Tibial artery (tissue), 4 donors: Measurements from ENCODE around the gene PILRB.
"Not testable (repeated sequence)": the region's sequence is repeated elsewhere in the genome, so short reads cannot be mapped to it uniquely, and the experiment has no call there.

Source experiments
- DNase-seq, 2 donors: peaks; one replicate each; pipeline ENCODE4 v3.0.0-alpha.2; 2019
- H3K27ac ChIP-seq, 2 donors: fragments of 200-600 bp; sonication (generic) in 1 of 2; 1 replicate in 1 of 2; 2 replicates in 1 of 2; pipeline ENCODE4 v1.5.1; 2018 to 2019; ENCODE audit warnings: mild to moderate bottlenecking in 1 of 2
- H3K27me3 ChIP-seq, 2 donors: fragments of 200-600 bp; sonication (generic) in 1 of 2; one replicate each; pipeline versions ENCODE4 v1.5.1 to v1.6.0; 2016 to 2019
- H3K36me3 ChIP-seq, 3 donors: fragments of 200-600 bp; sonication (generic) in 2 of 3; one replicate each; pipeline ENCODE4 v1.5.1; 2016 to 2019; ENCODE audit warnings: mild to moderate bottlenecking in 2 of 3
- H3K4me1 ChIP-seq, 4 donors: fragments of 200-600 bp; sonication (generic) in 2 of 4; 1 replicate in 3 of 4; 2 replicates in 1 of 4; pipeline ENCODE4 v1.5.1; 2016 to 2019
- H3K4me3 ChIP-seq, 2 donors: fragments of 200-600 bp; sonication (generic) in 1 of 2; 1 replicate in 1 of 2; 2 replicates in 1 of 2; pipeline ENCODE4 v1.5.1; 2018 to 2019; ENCODE audit warnings: mild to moderate bottlenecking in 2 of 2
- H3K9me3 ChIP-seq, 3 donors: fragments of 200-600 bp; sonication (generic) in 1 of 3; one replicate each; pipeline ENCODE4 v1.5.1; 2016 to 2019
- intact Hi-C: fragments of 100-400 bp; cut with DNase I; formaldehyde crosslinking; loops from one replicate; pipeline ENCODE4 v1.15.0; 2023; ENCODE audit warnings: low total_unique reads
- TF ChIP-seq, protein P1 (sequence below), 2 experiments: fragments of 200-600 bp in 1 of 2; fragments of 450-650 bp in 1 of 2; IDR thresholded peaks; one replicate each; pipeline ENCODE4 v1.5.1; 2017 to 2019; ENCODE audit warnings: antibody characterized with exemption in 2 of 2, mild to moderate bottlenecking in 1 of 2, moderate library complexity in 1 of 2

PILRB gene

DNA sequence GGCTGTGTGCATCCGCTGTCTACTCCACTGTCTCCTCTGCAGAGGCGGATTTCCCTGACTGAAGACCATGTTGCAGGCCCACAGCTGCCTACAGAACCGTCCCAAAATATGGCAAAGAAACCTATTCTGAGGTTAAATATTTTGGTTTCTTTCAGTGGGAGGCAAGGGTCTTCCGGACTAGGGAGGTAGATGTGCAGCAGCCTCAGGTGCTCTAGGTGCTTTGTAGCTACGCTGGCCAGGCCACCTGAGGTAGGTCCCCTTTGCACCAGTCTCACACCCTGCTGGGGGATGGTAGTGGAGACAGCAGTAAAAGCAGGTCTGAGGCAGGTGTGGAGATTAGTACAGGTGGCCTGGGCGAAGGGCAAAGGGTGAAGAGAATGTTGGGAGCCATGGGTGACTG, 8.2 kb upstream of the PILRB start:
- Histone ChIP-seq H3K4me3 (no peak overlapping the region), H3K27me3 (no peaks in the 10 kb centered on the region), H3K36me3 (peaks cover 51 to 91% (median 82%) of the 10 kb centered on the region in 3 donors), H3K4me1 (peaks cover 0 to 2% (median 1%) of the 10 kb centered on the region in 4 donors), H3K27ac (no peak overlapping the region), H3K9me3 (no peaks in the 10 kb centered on the region)
- TF ChIP-seq, protein P1, sequence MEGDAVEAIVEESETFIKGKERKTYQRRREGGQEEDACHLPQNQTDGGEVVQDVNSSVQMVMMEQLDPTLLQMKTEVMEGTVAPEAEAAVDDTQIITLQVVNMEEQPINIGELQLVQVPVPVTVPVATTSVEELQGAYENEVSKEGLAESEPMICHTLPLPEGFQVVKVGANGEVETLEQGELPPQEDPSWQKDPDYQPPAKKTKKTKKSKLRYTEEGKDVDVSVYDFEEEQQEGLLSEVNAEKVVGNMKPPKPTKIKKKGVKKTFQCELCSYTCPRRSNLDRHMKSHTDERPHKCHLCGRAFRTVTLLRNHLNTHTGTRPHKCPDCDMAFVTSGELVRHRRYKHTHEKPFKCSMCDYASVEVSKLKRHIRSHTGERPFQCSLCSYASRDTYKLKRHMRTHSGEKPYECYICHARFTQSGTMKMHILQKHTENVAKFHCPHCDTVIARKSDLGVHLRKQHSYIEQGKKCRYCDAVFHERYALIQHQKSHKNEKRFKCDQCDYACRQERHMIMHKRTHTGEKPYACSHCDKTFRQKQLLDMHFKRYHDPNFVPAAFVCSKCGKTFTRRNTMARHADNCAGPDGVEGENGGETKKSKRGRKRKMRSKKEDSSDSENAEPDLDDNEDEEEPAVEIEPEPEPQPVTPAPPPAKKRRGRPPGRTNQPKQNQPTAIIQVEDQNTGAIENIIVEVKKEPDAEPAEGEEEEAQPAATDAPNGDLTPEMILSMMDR (IDR thresholded peaks at IDR 0.05), result no peak
- intact Hi-C loops, result no loop called here
- DNase-seq, result no peak

DNA sequence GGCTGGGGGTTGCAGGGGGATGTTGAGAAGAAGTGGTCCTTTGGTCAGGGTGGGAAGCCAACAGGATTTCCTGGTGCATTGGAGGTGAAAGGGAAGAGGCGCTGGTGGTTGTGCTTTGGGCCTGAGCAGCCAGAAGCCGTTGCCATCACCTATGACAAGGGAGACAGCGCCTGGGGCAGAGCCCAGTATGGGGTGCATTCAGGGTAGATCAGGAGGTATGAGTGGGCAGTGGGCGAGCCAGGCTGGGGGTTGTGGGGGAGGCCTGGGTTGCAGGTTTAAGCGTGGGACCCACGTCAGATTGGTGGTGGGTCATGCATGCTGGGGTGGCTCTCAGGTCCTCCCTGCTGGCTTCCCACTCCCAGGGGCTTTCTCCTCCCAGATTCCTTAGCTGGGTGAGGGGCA, 6.3 kb upstream of the PILRB start:
- no peaks in the 10 kb centered on the region for H3K9me3 ChIP-seq
- no peak overlapping the region for H3K27ac ChIP-seq
- no peak overlapping the region for H3K4me3 ChIP-seq
- no peak for DNase-seq
- intact Hi-C loops, result no loop called here
- TF ChIP-seq, protein P1 (IDR thresholded peaks at IDR 0.05), result no peak
- H3K27me3 ChIP-seq, result no peaks in the 10 kb centered on the region
- no peaks in the 10 kb centered on the region for H3K4me1 ChIP-seq
- peaks cover 68 to 98% (median 93%) of the 10 kb centered on the region in 3 donors for H3K36me3 ChIP-seq

DNA sequence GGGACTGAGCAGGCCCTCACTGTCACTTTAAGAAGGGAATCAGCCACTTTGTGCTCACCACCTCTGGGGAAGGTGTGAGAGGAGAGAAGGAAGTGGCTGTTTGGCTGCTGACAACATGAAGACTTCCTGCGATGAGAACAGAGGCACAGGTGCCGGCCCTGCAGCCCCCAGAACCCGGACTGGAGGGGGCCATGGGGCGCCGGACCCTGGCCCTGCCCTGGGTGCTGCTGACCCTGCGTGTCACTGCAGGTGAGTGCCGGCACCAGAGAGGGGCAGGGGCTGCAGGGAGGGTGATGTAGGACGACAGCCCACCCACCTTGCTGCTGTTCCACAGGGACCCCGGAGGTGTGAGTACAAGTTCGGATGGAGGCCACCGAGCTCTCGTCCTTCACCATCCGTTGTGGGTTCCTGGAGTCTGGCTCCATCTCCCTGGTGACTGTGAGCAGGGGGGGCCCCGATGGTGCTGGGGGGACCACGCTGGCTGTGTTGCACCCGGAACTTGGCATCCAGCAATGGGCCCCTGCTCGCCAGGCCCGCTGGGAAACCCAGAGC, 5.6 kb upstream of the PILRB start:
- H3K27me3 ChIP-seq, H3K9me3 ChIP-seq, intact Hi-C loops, H3K4me3 ChIP-seq, DNase-seq, H3K27ac ChIP-seq, H3K4me1 ChIP-seq: not testable (repeated sequence)
- H3K36me3 ChIP-seq, result peaks cover 68 to 98% (median 93%) of the 10 kb centered on the region in 3 donors

DNA sequence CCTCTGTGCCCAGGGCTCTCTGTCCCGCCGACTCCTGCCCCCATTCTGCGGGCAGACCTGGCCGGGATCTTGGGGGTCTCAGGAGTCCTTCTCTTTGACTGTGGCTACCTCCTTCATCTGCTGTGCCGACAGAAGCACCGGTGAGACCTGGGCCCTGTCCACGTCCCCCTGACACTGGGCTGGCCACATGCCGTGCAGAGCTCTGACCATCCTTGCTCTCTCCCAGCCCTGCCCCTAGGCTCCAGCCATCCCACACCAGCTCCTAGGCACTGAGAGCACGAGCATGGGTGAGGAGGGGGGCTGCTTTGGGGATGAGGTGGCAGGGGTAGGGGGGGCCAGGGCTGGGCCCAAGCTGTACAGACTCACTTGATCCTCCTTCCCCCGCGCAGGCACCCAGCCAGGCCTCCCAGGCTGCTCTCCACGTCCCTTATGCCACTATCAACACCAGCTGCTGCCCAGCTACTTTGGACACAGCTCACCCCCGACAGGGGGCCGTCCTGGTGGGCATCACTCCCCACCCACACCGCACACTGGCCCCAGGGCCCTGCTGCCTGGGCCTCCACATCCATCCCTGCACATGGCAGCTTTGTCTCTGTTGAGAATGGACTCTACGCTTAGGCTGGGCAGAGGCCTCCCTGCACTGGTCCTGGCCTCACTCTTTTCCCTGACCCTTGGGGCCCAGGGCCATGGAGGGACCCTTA, 4.8 kb upstream of the PILRB start:
- H3K27ac ChIP-seq, result no peak overlapping the region

DNA sequence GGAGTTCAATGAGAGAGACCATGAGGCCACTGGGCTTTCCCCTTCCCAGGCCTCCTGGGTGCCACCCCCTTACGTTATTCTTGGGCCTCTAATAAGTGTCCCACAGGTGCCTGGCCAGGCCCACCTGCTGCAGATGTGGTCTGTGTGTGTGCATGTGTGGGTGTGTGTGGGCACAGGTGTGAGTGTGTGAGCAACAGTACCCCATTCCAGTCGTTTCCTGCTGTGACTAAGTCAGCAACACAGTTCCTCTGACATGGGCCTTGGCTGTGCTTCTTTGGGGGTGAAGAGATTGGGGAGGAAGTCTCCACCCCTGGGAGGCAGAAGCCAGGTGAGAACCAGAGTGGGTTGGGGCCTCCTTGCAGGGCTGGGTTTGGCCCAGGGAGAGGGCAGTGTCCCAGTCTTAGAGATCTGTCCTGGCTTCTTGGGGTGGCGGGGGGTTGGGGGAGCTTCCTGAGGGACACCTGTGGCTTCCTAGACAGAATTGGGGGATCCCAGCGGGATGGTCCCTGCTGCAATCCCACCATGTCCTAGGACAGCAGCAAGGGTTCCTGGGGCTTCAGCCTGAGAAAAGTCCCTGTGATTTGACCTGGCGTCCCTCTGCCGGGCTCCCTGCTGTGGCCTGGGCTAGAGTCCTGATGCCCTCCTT, 4.1 kb upstream of the PILRB start:
- intact Hi-C loops, result no loop called here
- H3K27ac ChIP-seq, result no peak overlapping the region

More for the DNA sequence above, 4.8 kb upstream of the PILRB start:
- H3K27me3 ChIP-seq, result no peaks in the 10 kb centered on the region
- no peak overlapping the region for H3K4me3 ChIP-seq
- peaks cover 68 to 98% (median 93%) of the 10 kb centered on the region in 3 donors for H3K36me3 ChIP-seq
- no peaks in the 10 kb centered on the region for H3K4me1 ChIP-seq
- no peaks in the 10 kb centered on the region for H3K9me3 ChIP-seq
- TF ChIP-seq, protein P1 (IDR thresholded peaks at IDR 0.05), result no peak
- no peak for DNase-seq
- intact Hi-C loops, result no loop called here

More for the DNA sequence above, 4.1 kb upstream of the PILRB start:
- H3K4me1 ChIP-seq, result no peaks in the 10 kb centered on the region
- H3K4me3 ChIP-seq, result no peak overlapping the region
- H3K9me3 ChIP-seq, result no peaks in the 10 kb centered on the region
- no peak for DNase-seq
- H3K27me3 ChIP-seq, result no peaks in the 10 kb centered on the region
- TF ChIP-seq, protein P1 (IDR thresholded peaks at IDR 0.05), result no peak
- H3K36me3 ChIP-seq, result peaks cover 72 to 98% (median 95%) of the 10 kb centered on the region in 3 donors
